Neural cell (in vitro differentiated cells): ENCODE data around the gene ASPRV1. TPM values are rescaled to one million over a fixed set of nuclear protein-coding genes. Genes with fewer than 3 reads are reported as not detected.

Source experiments
- H2AFZ ChIP-seq: fragments of 200-600, 300-800 bp; sonication (generic), shearing (Covaris generic); 2 replicates; pipeline ENCODE4 v1.6.0; 2014; ENCODE audit warnings: low read depth, mild to moderate bottlenecking, antibody characterized with exemption, low read length, moderate library complexity
- H3F3A ChIP-seq: fragments of 200-600 bp; shearing (Covaris generic); 2 replicates; pipeline ENCODE4 v1.6.1; 2016; ENCODE audit warnings: mild to moderate bottlenecking, moderate library complexity, mixed read lengths, antibody characterized with exemption, low read length; ENCODE audit not compliant: insufficient read depth, poor library complexity, severe bottlenecking
- H3K27ac ChIP-seq: fragments of 200-600, 300-800 bp; sonication (generic), shearing (Covaris generic); 2 replicates; pipeline ENCODE4 v1.5.1; 2014; ENCODE audit warnings: mild to moderate bottlenecking, low read length, moderate library complexity
- H3K27me3 ChIP-seq: fragments of 300-800, 200-600 bp; sonication (generic), shearing (Covaris generic); 2 replicates; pipeline ENCODE4 v1.6.0; 2014; ENCODE audit warnings: mild to moderate bottlenecking, low read depth, low read length, moderate library complexity; ENCODE audit not compliant: insufficient read depth
- H3K36me3 ChIP-seq: fragments of 300-800, 200-600 bp; sonication (generic), shearing (Covaris generic); 2 replicates; pipeline ENCODE4 v1.5.1; 2014; ENCODE audit warnings: mild to moderate bottlenecking, antibody characterized with exemption, low read length, moderate library complexity; ENCODE audit not compliant: insufficient read depth
- H3K4me2 ChIP-seq: fragments of 300-800, 200-600 bp; sonication (generic), shearing (Covaris generic); 2 replicates; pipeline ENCODE4 v1.6.0; 2014; ENCODE audit warnings: mild to moderate bottlenecking, low read length
- H3K4me3 ChIP-seq: fragments of 300-800, 200-600 bp; sonication (generic), shearing (Covaris generic); 2 replicates; pipeline ENCODE4 v1.5.1; 2014; ENCODE audit warnings: mild to moderate bottlenecking, low read length, moderate library complexity
- H3K79me2 ChIP-seq: fragments of 200-600 bp; shearing (Covaris generic); replicated peaks from 2 replicates; pipeline ENCODE4 v1.6.0; 2014; ENCODE audit warnings: mild to moderate bottlenecking, low read length, moderate library complexity; ENCODE audit not compliant: insufficient read depth
- H3K9ac ChIP-seq: fragments of 300-800, 200-600 bp; sonication (generic), shearing (Covaris generic); 2 replicates; pipeline ENCODE4 v1.6.1; 2016; ENCODE audit warnings: mild to moderate bottlenecking, low read length, mixed read lengths
- H3K9me2 ChIP-seq: fragments of 200-600 bp; shearing (Covaris generic); 2 replicates; pipeline ENCODE4 v1.6.1; 2016; ENCODE audit warnings: mild to moderate bottlenecking, low read length, mixed read lengths; ENCODE audit not compliant: insufficient read depth
- H3K9me3 ChIP-seq: fragments of 200-600, 300-800 bp; sonication (generic), shearing (Covaris generic); 2 replicates; pipeline ENCODE4 v1.6.1; 2016; ENCODE audit warnings: mild to moderate bottlenecking, mixed run types, low read length, moderate library complexity, mixed read lengths
- H4K20me1 ChIP-seq: fragments of 200-600 bp; shearing (Covaris generic); 2 replicates; pipeline ENCODE4 v1.6.1; 2016; ENCODE audit warnings: mild to moderate bottlenecking, mixed run types; ENCODE audit not compliant: insufficient read depth
- EP300 ChIP-seq: fragments of 450-650 bp; conservative IDR thresholded peaks from 2 replicates; pipeline ENCODE4 v1.6.1; 2014; ENCODE audit warnings: antibody characterized with exemption, mild to moderate bottlenecking, moderate library complexity; ENCODE audit not compliant: poor library complexity, severe bottlenecking
- EZH2 ChIP-seq: fragments of 200-600, 300-800 bp; shearing (Covaris generic), sonication (generic); IDR thresholded peaks from 2 replicates; pipeline ENCODE4 v1.6.1; 2014; ENCODE audit warnings: antibody characterized with exemption, low read length, borderline replicate concordance, mild to moderate bottlenecking; ENCODE audit not compliant: insufficient read depth, poor library complexity, severe bottlenecking
- MXI1 ChIP-seq: fragments of 450-650 bp; conservative IDR thresholded peaks from 2 replicates; pipeline ENCODE4 v1.6.1; 2014; ENCODE audit warnings: antibody characterized with exemption, mild to moderate bottlenecking; ENCODE audit not compliant: poor library complexity, severe bottlenecking
- POLR2AphosphoS5 ChIP-seq: IDR thresholded peaks from 2 replicates; pipeline ENCODE4 v1.6.1; 2012
- RAD21 ChIP-seq: fragments of 450-650 bp; conservative IDR thresholded peaks from 2 replicates; pipeline ENCODE4 v1.6.1; 2014; ENCODE audit warnings: antibody characterized with exemption, mild to moderate bottlenecking, moderate library complexity
- SMC3 ChIP-seq: fragments of 450-650 bp; conservative IDR thresholded peaks from 2 replicates; pipeline ENCODE4 v1.6.1; 2014; ENCODE audit warnings: antibody characterized with exemption, mild to moderate bottlenecking, moderate library complexity; ENCODE audit not compliant: poor library complexity
- TAF1 ChIP-seq: IDR thresholded peaks from 2 replicates; pipeline ENCODE4 v1.6.1; 2012; ENCODE audit warnings: low read depth
- polyA plus RNA-seq: library from polyadenylated mRNA; depleted of rRNA; stranded (reverse); fragments of >200 nt; gene quantifications from 2 replicates; pipeline ENCODE4 v1.2.3, GENCODE V29; 2014
- TF ChIP-seq, protein P1 (sequence below): IDR thresholded peaks from 2 replicates; pipeline ENCODE4 v1.6.1; 2012; ENCODE audit warnings: borderline replicate concordance
- TF ChIP-seq, protein P2 (sequence below): fragments of 450-650 bp; IDR thresholded peaks from 2 replicates; pipeline ENCODE4 v1.5.1; 2014; ENCODE audit warnings: antibody characterized with exemption, mild to moderate bottlenecking, moderate library complexity; ENCODE audit not compliant: poor library complexity, severe bottlenecking

The ASPRV1 gene
- polyA plus RNA-seq, 1 donor from 2014 or later, result 6.3 TPM

DNA sequence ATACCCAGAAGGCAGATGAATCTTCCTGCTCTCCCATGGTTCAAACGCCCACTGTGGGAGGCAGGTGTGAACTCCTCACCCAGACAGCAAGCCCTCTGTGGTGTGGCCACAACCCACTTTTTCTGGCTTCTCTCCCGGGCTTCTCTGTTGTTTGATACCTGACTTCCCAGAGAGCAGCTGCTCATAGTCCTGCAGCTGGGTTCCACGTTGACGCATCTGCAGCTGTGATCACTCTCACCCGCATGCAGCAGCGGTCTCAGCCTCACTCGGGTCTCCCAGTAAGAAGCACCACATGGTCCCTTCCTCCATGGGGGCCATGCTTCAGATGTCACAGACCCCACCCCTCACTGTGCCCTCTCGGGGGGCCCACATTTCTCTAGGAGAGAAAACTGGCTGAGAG is 3.5 kb downstream of the ASPRV1 start:
- Histone ChIP-seq H4K20me1 (no peaks in the 10 kb centered on the region), H3K36me3 (no peaks in the 10 kb centered on the region), H2AFZ (no peak overlapping the region), H3K4me2 (no peak overlapping the region), H3K4me3 (no peak overlapping the region), H3K27me3 (no peaks in the 10 kb centered on the region), H3F3A (no peaks in the 10 kb centered on the region), H3K9me2 (no peaks in the 10 kb centered on the region), H3K9ac (no peak overlapping the region), H3K27ac (no peak overlapping the region), H3K79me2 (no peaks in the 10 kb centered on the region), H3K9me3 (no peaks in the 10 kb centered on the region)
- TF ChIP-seq RAD21 (no peak), POLR2AphosphoS5 (no peak), EP300 (no peak), EZH2 (no peak), MXI1 (no peak), TAF1 (no peak), SMC3 (no peak)
- TF ChIP-seq, protein P1, sequence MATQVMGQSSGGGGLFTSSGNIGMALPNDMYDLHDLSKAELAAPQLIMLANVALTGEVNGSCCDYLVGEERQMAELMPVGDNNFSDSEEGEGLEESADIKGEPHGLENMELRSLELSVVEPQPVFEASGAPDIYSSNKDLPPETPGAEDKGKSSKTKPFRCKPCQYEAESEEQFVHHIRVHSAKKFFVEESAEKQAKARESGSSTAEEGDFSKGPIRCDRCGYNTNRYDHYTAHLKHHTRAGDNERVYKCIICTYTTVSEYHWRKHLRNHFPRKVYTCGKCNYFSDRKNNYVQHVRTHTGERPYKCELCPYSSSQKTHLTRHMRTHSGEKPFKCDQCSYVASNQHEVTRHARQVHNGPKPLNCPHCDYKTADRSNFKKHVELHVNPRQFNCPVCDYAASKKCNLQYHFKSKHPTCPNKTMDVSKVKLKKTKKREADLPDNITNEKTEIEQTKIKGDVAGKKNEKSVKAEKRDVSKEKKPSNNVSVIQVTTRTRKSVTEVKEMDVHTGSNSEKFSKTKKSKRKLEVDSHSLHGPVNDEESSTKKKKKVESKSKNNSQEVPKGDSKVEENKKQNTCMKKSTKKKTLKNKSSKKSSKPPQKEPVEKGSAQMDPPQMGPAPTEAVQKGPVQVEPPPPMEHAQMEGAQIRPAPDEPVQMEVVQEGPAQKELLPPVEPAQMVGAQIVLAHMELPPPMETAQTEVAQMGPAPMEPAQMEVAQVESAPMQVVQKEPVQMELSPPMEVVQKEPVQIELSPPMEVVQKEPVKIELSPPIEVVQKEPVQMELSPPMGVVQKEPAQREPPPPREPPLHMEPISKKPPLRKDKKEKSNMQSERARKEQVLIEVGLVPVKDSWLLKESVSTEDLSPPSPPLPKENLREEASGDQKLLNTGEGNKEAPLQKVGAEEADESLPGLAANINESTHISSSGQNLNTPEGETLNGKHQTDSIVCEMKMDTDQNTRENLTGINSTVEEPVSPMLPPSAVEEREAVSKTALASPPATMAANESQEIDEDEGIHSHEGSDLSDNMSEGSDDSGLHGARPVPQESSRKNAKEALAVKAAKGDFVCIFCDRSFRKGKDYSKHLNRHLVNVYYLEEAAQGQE, result no peak
- TF ChIP-seq, protein P2, sequence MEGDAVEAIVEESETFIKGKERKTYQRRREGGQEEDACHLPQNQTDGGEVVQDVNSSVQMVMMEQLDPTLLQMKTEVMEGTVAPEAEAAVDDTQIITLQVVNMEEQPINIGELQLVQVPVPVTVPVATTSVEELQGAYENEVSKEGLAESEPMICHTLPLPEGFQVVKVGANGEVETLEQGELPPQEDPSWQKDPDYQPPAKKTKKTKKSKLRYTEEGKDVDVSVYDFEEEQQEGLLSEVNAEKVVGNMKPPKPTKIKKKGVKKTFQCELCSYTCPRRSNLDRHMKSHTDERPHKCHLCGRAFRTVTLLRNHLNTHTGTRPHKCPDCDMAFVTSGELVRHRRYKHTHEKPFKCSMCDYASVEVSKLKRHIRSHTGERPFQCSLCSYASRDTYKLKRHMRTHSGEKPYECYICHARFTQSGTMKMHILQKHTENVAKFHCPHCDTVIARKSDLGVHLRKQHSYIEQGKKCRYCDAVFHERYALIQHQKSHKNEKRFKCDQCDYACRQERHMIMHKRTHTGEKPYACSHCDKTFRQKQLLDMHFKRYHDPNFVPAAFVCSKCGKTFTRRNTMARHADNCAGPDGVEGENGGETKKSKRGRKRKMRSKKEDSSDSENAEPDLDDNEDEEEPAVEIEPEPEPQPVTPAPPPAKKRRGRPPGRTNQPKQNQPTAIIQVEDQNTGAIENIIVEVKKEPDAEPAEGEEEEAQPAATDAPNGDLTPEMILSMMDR, result no peak

DNA sequence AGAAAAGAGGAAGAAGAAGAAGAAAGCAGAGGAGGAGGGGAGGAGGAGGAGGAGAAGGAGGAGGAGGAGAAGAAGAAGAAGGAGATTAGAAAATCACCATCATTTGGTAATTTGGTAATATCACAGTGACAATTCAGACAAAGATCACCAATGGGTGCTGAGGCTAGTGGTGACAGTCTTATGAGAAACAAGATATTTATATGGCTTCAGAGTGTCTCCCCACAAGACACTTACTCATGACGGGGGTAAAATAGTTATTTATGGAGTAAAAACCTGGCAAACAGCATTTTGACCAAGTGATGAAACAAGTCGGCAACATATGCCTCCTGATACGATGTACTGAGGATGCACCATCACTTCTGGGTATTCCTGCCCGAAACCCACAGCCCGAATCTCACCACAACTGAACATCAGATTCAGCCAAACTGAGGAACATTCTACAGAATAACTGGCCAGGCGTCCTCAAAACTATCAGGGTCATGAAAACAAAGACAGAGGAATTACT is 4.9 kb downstream of the ASPRV1 start:
- Histone ChIP-seq H3K79me2 (no peaks in the 10 kb centered on the region), H3K9ac (no peak overlapping the region), H3K4me3 (no peak overlapping the region), H2AFZ (no peak overlapping the region), H3K36me3 (no peaks in the 10 kb centered on the region), H4K20me1 (no peaks in the 10 kb centered on the region), H3F3A (no peaks in the 10 kb centered on the region), H3K4me2 (no peak overlapping the region), H3K27me3 (no peaks in the 10 kb centered on the region), H3K27ac (no peak overlapping the region), H3K9me3 (no peaks in the 10 kb centered on the region), H3K9me2 (no peaks in the 10 kb centered on the region)
- TF ChIP-seq, protein P1, result no peak
- no peak for TF ChIP-seq SMC3
- TF ChIP-seq MXI1, result no peak
- TF ChIP-seq, protein P2, result no peak
- TF ChIP-seq EZH2, result no peak
- no peak for TF ChIP-seq POLR2AphosphoS5
- TF ChIP-seq RAD21, result no peak
- TF ChIP-seq EP300, result no peak
- TF ChIP-seq TAF1, result no peak
